ENCODE measurements around the gene COA3.

Gene COA3

GRCh38 chr17:42750739-42751344 lies 47.7 kb downstream of the COA3 start:
- DNase-seq (ENCODE audit: low spot score): no peak

DNA sequence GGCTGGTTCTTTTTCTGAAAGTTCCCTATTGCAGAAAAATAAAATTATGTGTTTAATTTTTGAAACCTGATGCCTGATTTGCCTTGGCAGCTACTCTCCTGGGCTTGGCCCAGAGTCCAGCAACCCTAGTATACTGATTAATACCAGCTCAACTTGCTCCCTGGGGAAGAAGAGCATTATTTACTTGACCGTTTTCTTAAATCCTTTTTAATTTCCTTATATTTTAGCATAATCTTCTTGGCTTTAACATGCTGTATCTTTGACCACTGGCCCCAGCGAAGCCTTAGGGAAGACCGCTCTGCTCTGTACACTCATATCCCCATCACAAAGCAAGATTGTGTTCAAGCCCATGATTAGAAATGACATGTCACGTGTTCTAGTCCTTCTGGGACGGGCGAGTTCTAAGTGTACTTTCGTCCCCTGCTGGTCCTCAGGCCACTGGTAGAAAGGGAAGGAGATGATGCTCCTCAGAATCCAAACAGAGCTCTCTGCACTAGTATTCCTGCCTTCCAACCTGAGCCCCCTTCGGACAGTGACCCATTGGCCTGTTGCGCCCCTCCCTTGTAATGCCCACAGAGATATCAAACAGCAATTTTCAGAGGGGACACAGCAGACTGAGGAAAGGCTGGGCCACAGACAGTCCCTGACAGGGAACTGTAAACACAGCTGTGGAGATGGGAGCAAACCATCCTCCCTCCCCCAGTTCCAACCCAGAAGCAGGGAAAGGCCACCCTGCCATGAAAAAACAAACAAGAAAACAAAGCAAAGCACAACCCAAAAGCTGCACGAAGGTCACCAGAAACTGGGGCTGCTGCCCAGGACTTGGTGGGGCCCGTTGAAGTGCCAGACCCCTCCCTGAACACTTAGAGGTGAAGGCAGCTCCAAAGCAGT lies 49.4 kb downstream of the COA3 start:
- no peak for DNase-seq (ENCODE audit: low spot score)

DNA sequence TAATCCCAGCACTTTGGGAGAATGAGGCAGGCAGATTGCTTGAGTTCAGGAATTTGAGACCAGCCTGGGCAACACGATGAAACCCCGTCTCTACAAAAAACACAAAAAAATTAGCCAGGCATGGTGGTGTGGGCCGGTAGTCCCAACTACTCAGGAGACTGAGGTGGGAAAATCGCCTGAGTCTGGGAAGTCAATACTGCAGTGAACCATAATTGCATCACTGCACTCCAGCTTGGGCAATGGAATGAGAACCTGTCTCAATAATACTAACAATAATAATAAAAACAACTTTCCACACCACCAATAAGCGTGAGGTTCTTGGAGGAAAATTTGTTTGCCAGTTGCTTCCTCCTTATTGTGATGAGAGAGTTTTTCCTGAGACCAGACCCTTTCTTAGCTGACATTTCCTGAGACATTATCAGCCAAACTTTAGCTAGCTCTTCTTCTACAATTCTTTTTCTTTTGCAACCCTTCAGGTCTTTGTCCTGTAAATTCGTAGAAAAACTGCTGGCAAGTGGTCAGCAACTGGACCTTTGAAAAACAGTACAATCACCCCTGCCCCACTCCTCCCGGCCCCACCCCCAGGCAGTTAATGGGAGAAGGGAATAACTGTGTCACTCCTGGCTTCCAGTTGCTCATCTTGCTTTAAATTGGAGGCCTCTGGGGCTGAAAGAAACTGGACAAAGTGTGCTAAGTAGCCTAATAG lies 50.1 kb downstream of the COA3 start:
- DNase-seq (ENCODE audit: low spot score): no peak
